Measurements from ENCODE around the gene SMCHD1.

SMCHD1 gene

DNA sequence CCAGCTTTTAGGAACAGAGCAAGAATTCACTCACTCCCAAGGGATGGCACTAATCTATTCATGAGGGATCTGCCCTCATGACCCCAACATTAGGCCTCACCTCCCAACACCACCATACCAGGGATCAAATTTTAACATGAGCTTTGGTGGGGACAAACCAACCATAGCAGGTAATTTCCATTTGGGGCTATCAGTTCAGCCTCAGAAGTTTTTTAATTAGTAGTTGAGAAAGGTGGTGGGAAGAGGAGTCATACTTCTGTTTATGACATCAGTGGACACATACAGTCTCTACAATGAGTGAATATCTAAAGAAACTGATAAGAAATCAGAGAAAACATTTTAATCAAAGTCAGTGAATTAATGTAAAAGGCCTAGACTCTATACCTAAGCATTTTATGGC, 131.7 kb downstream of the SMCHD1 start:
- Histone ChIP-seq H3K4me3 (replicated peaks; ENCODE audit: insufficient read depth, low read length) (no peak overlapping the region), H3K27me3 (ENCODE audit: insufficient read depth, poor library complexity, severe bottlenecking) (no peaks in the 10 kb centered on the region), H3K27ac (replicated peaks) (no peak overlapping the region)
- no peak for DNase-seq (ENCODE audit: low read depth in 1 of 2, low spot score in 1 of 2)
- TF ChIP-seq SPI1 (IDR thresholded peaks at IDR 0.05; ENCODE audit: borderline replicate concordance, low read depth) (no peak), CTCF (IDR thresholded peaks at IDR 0.05; ENCODE audit: insufficient read depth, low read length) (no peak), REST (IDR thresholded peaks at IDR 0.05; ENCODE audit: insufficient replicate concordance, low read depth) (no peak), POLR2AphosphoS5 (IDR thresholded peaks at IDR 0.05; ENCODE audit: low read depth) (no peak), GABPA (IDR thresholded peaks at IDR 0.05; ENCODE audit: low read depth) (no peak)

- no peak for DNase-seq (ENCODE audit: low read depth in 1 of 2, low spot score in 1 of 2)
- Histone ChIP-seq H3K27me3 (ENCODE audit: insufficient read depth, poor library complexity, severe bottlenecking) (no peaks in the 10 kb centered on the region), H3K4me3 (replicated peaks; ENCODE audit: insufficient read depth, low read length) (no peak overlapping the region), H3K27ac (replicated peaks) (no peak overlapping the region)
- TF ChIP-seq SPI1 (IDR thresholded peaks at IDR 0.05; ENCODE audit: borderline replicate concordance, low read depth) (no peak), POLR2AphosphoS5 (IDR thresholded peaks at IDR 0.05; ENCODE audit: low read depth) (no peak), CTCF (IDR thresholded peaks at IDR 0.05; ENCODE audit: insufficient read depth, low read length) (no peak), GABPA (IDR thresholded peaks at IDR 0.05; ENCODE audit: low read depth) (no peak), REST (IDR thresholded peaks at IDR 0.05; ENCODE audit: insufficient replicate concordance, low read depth) (no peak)
These were observed 136.9 kb downstream of the SMCHD1 start for GRCh38 chr18:2792395-2792794.

DNA sequence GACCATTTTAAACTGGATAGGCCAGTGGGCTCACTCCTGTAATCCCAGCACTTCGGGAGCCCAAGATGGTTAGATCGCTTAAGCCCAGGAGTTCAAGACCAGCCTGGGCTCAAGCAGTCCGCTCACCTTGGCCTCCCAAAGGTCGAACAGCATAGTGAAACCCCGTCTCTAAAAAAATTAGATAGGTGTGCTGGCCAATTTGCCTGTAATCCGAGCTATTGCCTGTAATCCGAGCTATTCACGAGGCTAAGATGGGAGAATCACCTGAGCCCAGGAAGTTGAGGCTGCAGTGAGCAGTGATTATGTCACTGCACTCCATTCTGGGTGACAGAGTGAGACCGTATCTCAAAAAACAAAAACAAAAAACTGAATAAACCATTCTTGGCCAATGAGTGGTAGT, 138.6 kb downstream of the SMCHD1 start:
- TF ChIP-seq REST (IDR thresholded peaks at IDR 0.05; ENCODE audit: insufficient replicate concordance, low read depth) = no peak
- no peak for TF ChIP-seq POLR2AphosphoS5 (IDR thresholded peaks at IDR 0.05; ENCODE audit: low read depth)
- TF ChIP-seq SPI1 (IDR thresholded peaks at IDR 0.05; ENCODE audit: borderline replicate concordance, low read depth) = no peak
- TF ChIP-seq CTCF (IDR thresholded peaks at IDR 0.05; ENCODE audit: insufficient read depth, low read length) = no peak
- TF ChIP-seq GABPA (IDR thresholded peaks at IDR 0.05; ENCODE audit: low read depth) = no peak
- no peak overlapping the region for H3K27ac ChIP-seq (replicated peaks)
- no peak overlapping the region for H3K4me3 ChIP-seq (replicated peaks; ENCODE audit: insufficient read depth, low read length)
- DNase-seq (ENCODE audit: low read depth in 1 of 2, low spot score in 1 of 2) = no peak
- H3K27me3 ChIP-seq (ENCODE audit: insufficient read depth, poor library complexity, severe bottlenecking) = no peaks in the 10 kb centered on the region

All from HL-60 (cell line).